ENCODE measurements around the gene EHMT2. TPM values are rescaled to one million over a fixed set of nuclear protein-coding genes. Genes with fewer than 3 reads are reported as not detected.

EHMT2 gene
- total and polyA plus RNA-seq, 2 of the 8 experiments (the other 6 are each of a cell fraction or from before 2014, with no cell fraction given) = 125 to 177 TPM

DNA sequence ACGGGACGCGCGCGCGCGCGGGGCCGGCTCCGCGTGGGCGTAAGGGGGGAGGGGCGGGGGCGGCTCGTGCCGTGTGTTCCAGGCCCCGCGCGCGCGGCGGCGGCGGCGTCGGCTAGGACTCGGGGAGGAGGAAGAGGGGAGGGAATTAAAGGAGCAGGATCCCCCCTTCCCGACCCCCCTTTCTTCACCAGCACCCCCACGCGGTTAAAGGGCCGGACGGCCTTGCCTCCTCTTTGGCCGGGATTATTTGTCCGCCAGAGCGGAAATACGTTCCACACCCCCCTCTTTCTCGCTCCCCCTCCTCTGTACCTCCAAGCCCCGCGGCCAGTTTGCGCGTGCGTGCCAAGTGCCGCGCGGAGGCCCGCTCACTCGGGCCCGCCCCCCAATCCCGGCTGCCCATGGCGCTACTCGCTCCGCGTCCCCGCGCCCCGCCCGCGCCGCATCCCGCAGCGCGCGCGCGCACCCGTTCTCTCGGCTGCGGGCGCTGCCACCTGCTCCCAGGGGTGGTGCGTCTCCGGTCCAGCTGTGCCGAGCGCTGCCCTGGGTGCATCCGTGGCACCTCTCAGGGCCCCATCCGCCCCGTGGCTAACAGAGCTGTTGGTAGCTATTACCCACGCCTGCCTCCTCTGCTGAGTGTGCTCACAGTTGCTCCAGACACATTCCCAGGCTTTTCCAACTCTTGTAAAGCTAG lies 4.6 kb upstream of the EHMT2 start, which contains the start of gene ZBTB12 (continued):
- TF ChIP-seq HDAC6 (IDR thresholded peaks at IDR 0.05; ENCODE audit: low read depth, low read length) = no peak
- TF ChIP-seq POLR2AphosphoS5 (IDR thresholded peaks at IDR 0.05; ENCODE audit: low read depth, low read length) = no peak
- TF ChIP-seq EGR1 (IDR thresholded peaks at IDR 0.05; ENCODE audit: borderline replicate concordance, low read depth, low read length) = peak; percentile 49; the same call in 1 of the 2 replicates
- TF ChIP-seq CBX8 (IDR thresholded peaks at IDR 0.05; ENCODE audit: borderline replicate concordance, low read depth, low read length) = no peak
- no peak for TF ChIP-seq SP4 (IDR thresholded peaks at IDR 0.05; ENCODE audit: low read length)
- TF ChIP-seq SIX5 (IDR thresholded peaks at IDR 0.05; ENCODE audit: low read depth, low read length) = no peak
- no peak for TF ChIP-seq JUN (IDR thresholded peaks at IDR 0.05; ENCODE audit: low read depth, low read length)
- no peak for TF ChIP-seq POLR2A (IDR thresholded peaks at IDR 0.05; ENCODE audit: control extremely low read depth in 1 of 2, low read depth in 2 of 2, low read length in 2 of 2)
- peak; percentile 45 for TF ChIP-seq KDM4A (IDR thresholded peaks at IDR 0.05; ENCODE audit: low read depth, low read length, severe bottlenecking)
- TF ChIP-seq BACH1 (IDR thresholded peaks at IDR 0.05; ENCODE audit: low read length) = no peak; the same call in 1 of the 2 replicates
- TF ChIP-seq ZNF274 (IDR thresholded peaks at IDR 0.05; ENCODE audit: borderline replicate concordance, extremely low read depth, low read length) = no peak
- TF ChIP-seq SIN3A (conservative IDR thresholded peaks at IDR 0.05 in 1 of 2, IDR thresholded peaks at IDR 0.05 in 1 of 2; ENCODE audit: low read depth in 1 of 2, low read length in 2 of 2) = peak in 1 of 2 experiments; percentile 67; a peak in 2 of 4 replicates
- no peak for TF ChIP-seq SRF (IDR thresholded peaks at IDR 0.05; ENCODE audit: low read depth, low read length)
- no peak for TF ChIP-seq CHD2 (IDR thresholded peaks at IDR 0.05; ENCODE audit: low read length)
- TF ChIP-seq EZH2 (IDR thresholded peaks at IDR 0.05; ENCODE audit: low read depth, low read length, severe bottlenecking) = no peak
- no peak for TF ChIP-seq TAF7 (optimal IDR thresholded peaks at IDR 0.05; ENCODE audit: borderline replicate concordance, low read depth, low read length)
- TF ChIP-seq SIRT6 (IDR thresholded peaks at IDR 0.05; ENCODE audit: low read length) = no peak
- 0 out of 4 replicates have a peak, but pooled peaks of 1 of the 2 experiments have one; percentile 70 for TF ChIP-seq HDAC2 (IDR thresholded peaks at IDR 0.05; ENCODE audit: borderline replicate concordance in 1 of 2, low read depth in 2 of 2, low read length in 2 of 2)
- TF ChIP-seq, protein P1, sequence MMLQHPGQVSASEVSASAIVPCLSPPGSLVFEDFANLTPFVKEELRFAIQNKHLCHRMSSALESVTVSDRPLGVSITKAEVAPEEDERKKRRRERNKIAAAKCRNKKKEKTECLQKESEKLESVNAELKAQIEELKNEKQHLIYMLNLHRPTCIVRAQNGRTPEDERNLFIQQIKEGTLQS (IDR thresholded peaks at IDR 0.05; ENCODE audit: insufficient read depth, low read depth, low read length) = no peak
- no peak for TF ChIP-seq GABPA (IDR thresholded peaks at IDR 0.05; ENCODE audit: borderline replicate concordance, insufficient read depth, low read length)
- TF ChIP-seq SAP30 (IDR thresholded peaks at IDR 0.05; ENCODE audit: insufficient read depth, insufficient replicate concordance, low read length) = no peak
- peak; percentile 66 for TF ChIP-seq ASH2L (IDR thresholded peaks at IDR 0.05; ENCODE audit: low read length)
- no peak for TF ChIP-seq TAF1 (IDR thresholded peaks at IDR 0.05; ENCODE audit: low read depth, low read length)
- TF ChIP-seq, protein P2, sequence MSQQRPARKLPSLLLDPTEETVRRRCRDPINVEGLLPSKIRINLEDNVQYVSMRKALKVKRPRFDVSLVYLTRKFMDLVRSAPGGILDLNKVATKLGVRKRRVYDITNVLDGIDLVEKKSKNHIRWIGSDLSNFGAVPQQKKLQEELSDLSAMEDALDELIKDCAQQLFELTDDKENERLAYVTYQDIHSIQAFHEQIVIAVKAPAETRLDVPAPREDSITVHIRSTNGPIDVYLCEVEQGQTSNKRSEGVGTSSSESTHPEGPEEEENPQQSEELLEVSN (IDR thresholded peaks at IDR 0.05) = no peak

Measured in H1 (cell line).